ENCODE measurements around the gene ACTL6B. TPM values are rescaled to one million over a fixed set of nuclear protein-coding genes. Genes with fewer than 3 reads are reported as not detected.

Gene ACTL6B
- total and polyA plus RNA-seq, 2 of the 13 experiments (the other 11 are each of a cell fraction or from before 2014, with no cell fraction given) = not detected

- TSS peak; percentile 44 for BruUV-seq (replicated peaks)
- H4K20me1 ChIP-seq (ENCODE audit: insufficient read depth, low read length) = peaks cover 8% of the 10 kb centered on the region; the same call in 1 of the 2 replicates
- peaks cover 0 to 4% of the 10 kb centered on the region in 2 experiments; a peak in 2 of 5 replicates for H3K27me3 ChIP-seq (ENCODE audit: control insufficient read depth in 1 of 2, insufficient read depth in 2 of 2, low read length in 2 of 2)
- no peak overlapping the region for H3K27ac ChIP-seq (ENCODE audit: extremely low read length, insufficient read depth, low read length)
- no peaks in the 10 kb centered on the region for H3K9me3 ChIP-seq (ENCODE audit: low read length)
- no peak for DNase-seq (ENCODE audit: low spot score)
- H3K4me2 ChIP-seq (ENCODE audit: low read depth, low read length) = peak overlapping the region; percentile 78
- in situ Hi-C loops (cut with HindIII; ENCODE audit: extremely low pct_ligation_motif_present, low pct_unique_long_range_greater_than_20kb) = no loop called here
- H3K4me3 ChIP-seq (replicated peaks in 1 of 3; ENCODE audit: insufficient read depth in 1 of 3, low read depth in 2 of 3, low read length in 3 of 3) = peak overlapping the region; percentile 92 to 97 (median 96)
- H3K36me3 ChIP-seq (replicated peaks in 1 of 2; ENCODE audit: control insufficient read depth in 1 of 2, insufficient read depth in 2 of 2, low read length in 2 of 2) = peaks cover 14 to 25% of the 10 kb centered on the region in 2 experiments; a peak in 4 of 5 replicates
- H2AFZ ChIP-seq (ENCODE audit: low read length) = no peak overlapping the region
- no peak for ATAC-seq
- intact Hi-C loops (cut with micrococcal nuclease; ENCODE audit: unreplicated experiment) = loop anchor here (2.0 kb wide), 1 partner anchor 16 kb away; no protein-coding TSS in a partner anchor
- H3K9ac ChIP-seq (ENCODE audit: insufficient read depth, low read depth, low read length) = peak overlapping the region; percentile 93
- TF ChIP-seq ZBTB39 (CRISPR knock-in tag; IDR thresholded peaks at IDR 0.05) (no peak), ZNF142 (CRISPR knock-in tag; IDR thresholded peaks at IDR 0.05) (0 out of 2 replicates have a peak, but pooled peaks have one; percentile 34), NFYC (CRISPR knock-in tag; IDR thresholded peaks at IDR 0.05) (no peak), NFATC3 (CRISPR knock-in tag; IDR thresholded peaks at IDR 0.05) (no peak), GZF1 (CRISPR knock-in tag; IDR thresholded peaks at IDR 0.05) (peak; percentile 96), ZNF101 (CRISPR knock-in tag; IDR thresholded peaks at IDR 0.05; ENCODE audit: borderline replicate concordance, low read depth) (no peak), UBTF (CRISPR knock-in tag; IDR thresholded peaks at IDR 0.05) (0 out of 2 replicates have a peak, but pooled peaks have one; percentile 0), U2AF1 (optimal IDR thresholded peaks at IDR 0.05; ENCODE audit: low read depth, low read length) (no peak), FOXO4 (CRISPR knock-in tag; conservative IDR thresholded peaks at IDR 0.05) (no peak), ZIK1 (CRISPR knock-in tag; IDR thresholded peaks at IDR 0.05; ENCODE audit: borderline replicate concordance, low read depth) (no peak), SMAD3 (CRISPR knock-in tag; IDR thresholded peaks at IDR 0.05) (no peak), RAD21 (CRISPR knock-in tag; IDR thresholded peaks at IDR 0.05) (0 out of 2 replicates have a peak, but pooled peaks have one; percentile 7)
- peaks cover 9% of the 10 kb centered on the region for H3K79me2 ChIP-seq (ENCODE audit: insufficient read depth, low read length)
- WGBS (ENCODE audit: low lambda C conversion rate) = no CpG with 5 or more reads among the region's 46 CpGs
- ChIA-PET CTCF (ENCODE audit: low intra/inter-chr PET ratio, low total read pairs) (no interaction called here), POLR2A (interaction anchor here (0.8 to 1.4 kb wide), 3 partner anchors 18 to 32 kb away, joined by 3 to 4 read pairs (median 3); no protein-coding TSS in a partner anchor)
- peaks cover 35% of the 10 kb centered on the region for H3K4me1 ChIP-seq (ENCODE audit: insufficient read depth, low read length)
- no peak for FAIRE-seq
Measured at GRCh38 chr7:100675105-100675451, 18.8 kb upstream of the ACTL6B start.
